ENCODE measurements around the gene NCAPG2.
A peak's percentile ranks its signal among the peaks of the same experiment; 100 is the strongest.
"Not testable (repeated sequence)": the region's sequence is repeated elsewhere in the genome, so short reads cannot be mapped to it uniquely, and the experiment has no call there.

Gene NCAPG2

GRCh38 chr7:158706273-158706704 is 1.7 kb upstream of the NCAPG2 start:
- no peak overlapping the region for H3K4me3 ChIP-seq (ENCODE audit: low read depth, low read length)
- ChIA-PET POLR2A (no interaction called here), CTCF (interaction anchor here (0.9 to 2.9 kb wide), 4 partner anchors 9 to 271 kb away, joined by 3 to 17 read pairs (median 8); no protein-coding TSS in a partner anchor)
- no peak for DNase-seq (ENCODE audit: low read depth, low spot score)
- TF ChIP-seq CTCF (IDR thresholded peaks at IDR 0.05; ENCODE audit: insufficient read depth, low read length, missing control alignments): no peak

- no peak for TF ChIP-seq CTCF (IDR thresholded peaks at IDR 0.05; ENCODE audit: insufficient read depth, low read length, missing control alignments)
- DNase-seq (ENCODE audit: low read depth, low spot score): no peak
- H3K4me3 ChIP-seq (ENCODE audit: low read depth, low read length): peak overlapping the region; percentile 77
- ChIA-PET POLR2A (interaction anchor here (1.3 kb wide), 1 partner anchor 158 kb away, joined by 6 read pairs; no protein-coding TSS in a partner anchor), CTCF (interaction anchor here (0.9 to 2.9 kb wide), 6 partner anchors 9 to 271 kb away, joined by 3 to 17 read pairs (median 5); no protein-coding TSS in a partner anchor)
Observed at GRCh38 chr7:158705234-158705850, 738 bp upstream of the NCAPG2 start.

GRCh38 chr7:158703679-158704523 is 703 bp downstream of the NCAPG2 start:
- CTCF ChIA-PET: interaction anchor here (0.9 to 2.9 kb wide), 4 partner anchors 8 to 273 kb away, joined by 3 to 17 read pairs (median 8); no protein-coding TSS in a partner anchor
- DNase-seq (ENCODE audit: low read depth, low spot score): not testable (repeated sequence)
- POLR2A ChIA-PET: interaction anchor here (1.3 kb wide), 1 partner anchor 160 kb away, joined by 6 read pairs; no protein-coding TSS in a partner anchor
- peak overlapping the region; percentile 94 for H3K4me3 ChIP-seq (ENCODE audit: low read depth, low read length)

GRCh38 chr7:158702944-158703343 is 1.7 kb downstream of the NCAPG2 start:
- 0 out of 2 replicates have a peak overlapping the region, but pooled peaks have one; percentile 2 for H3K4me3 ChIP-seq (ENCODE audit: low read depth, low read length)
- no peak for TF ChIP-seq CTCF (IDR thresholded peaks at IDR 0.05; ENCODE audit: insufficient read depth, low read length, missing control alignments)
- DNase-seq (ENCODE audit: low read depth, low spot score): no peak
- ChIA-PET POLR2A (no interaction called here), CTCF (no interaction called here)

- POLR2A ChIA-PET: no interaction called here
- no peak for DNase-seq (ENCODE audit: low read depth, low spot score)
- H3K4me3 ChIP-seq (ENCODE audit: low read depth, low read length): no peak overlapping the region
- TF ChIP-seq CTCF (IDR thresholded peaks at IDR 0.05; ENCODE audit: insufficient read depth, low read length, missing control alignments): no peak
- CTCF ChIA-PET: interaction anchor here (2.6 kb wide), 1 partner anchor 274 kb away, joined by 12 read pairs; no protein-coding TSS in a partner anchor
Observed at GRCh38 chr7:158702196-158702595, 2.4 kb downstream of the NCAPG2 start.

GRCh38 chr7:158700008-158700407 is 4.6 kb downstream of the NCAPG2 start:
- H3K4me3 ChIP-seq (ENCODE audit: low read depth, low read length): no peak overlapping the region
- TF ChIP-seq CTCF (IDR thresholded peaks at IDR 0.05; ENCODE audit: insufficient read depth, low read length, missing control alignments): no peak
- CTCF ChIA-PET: interaction anchor here (1.1 to 2.6 kb wide), 2 partner anchors 18 to 277 kb away, joined by 4 to 12 read pairs; no protein-coding TSS in a partner anchor
- POLR2A ChIA-PET: no interaction called here
- no peak for DNase-seq (ENCODE audit: low read depth, low spot score)
